ENCODE measurements around the gene CFAP61.

The CFAP61 gene

GRCh38 chr20:20036756-20037155, 15.6 kb upstream of the CFAP61 start:
- H3K4me3 ChIP-seq (ENCODE audit: low read depth, low read length), result no peak overlapping the region

- no peak overlapping the region for H3K4me3 ChIP-seq (ENCODE audit: low read depth, low read length)
Observed at GRCh38 chr20:20037960-20038359, 14.4 kb upstream of the CFAP61 start.

GRCh38 chr20:20038586-20038985, 13.7 kb upstream of the CFAP61 start:
- no peak overlapping the region for H3K4me3 ChIP-seq (ENCODE audit: low read depth, low read length)

GRCh38 chr20:20039752-20040387, 12.5 kb upstream of the CFAP61 start:
- no peak overlapping the region for H3K4me3 ChIP-seq (ENCODE audit: low read depth, low read length)

- H3K4me3 ChIP-seq (ENCODE audit: low read depth, low read length), result peak overlapping the region; percentile 98
Observed at GRCh38 chr20:20051767-20052073, 612 bp upstream of the CFAP61 start.

GRCh38 chr20:20060234-20060998, 8.1 kb downstream of the CFAP61 start:
- H3K4me3 ChIP-seq (ENCODE audit: low read depth, low read length), result no peak overlapping the region

GRCh38 chr20:20063941-20064702, 11.8 kb downstream of the CFAP61 start:
- no peak overlapping the region for H3K4me3 ChIP-seq (ENCODE audit: low read depth, low read length)

- no peak overlapping the region for H3K4me3 ChIP-seq (ENCODE audit: low read depth, low read length)
Observed at GRCh38 chr20:20065361-20065760, 13.0 kb downstream of the CFAP61 start.

GRCh38 chr20:20070871-20071726, 18.8 kb downstream of the CFAP61 start:
- H3K4me3 ChIP-seq (ENCODE audit: low read depth, low read length), result no peak overlapping the region

- no peak overlapping the region for H3K4me3 ChIP-seq (ENCODE audit: low read depth, low read length)
Observed at GRCh38 chr20:20073801-20074371, 21.6 kb downstream of the CFAP61 start.

GRCh38 chr20:20075032-20075431, 22.7 kb downstream of the CFAP61 start:
- no peak overlapping the region for H3K4me3 ChIP-seq (ENCODE audit: low read depth, low read length)

- H3K4me3 ChIP-seq (ENCODE audit: low read depth, low read length), result no peak overlapping the region
Observed at GRCh38 chr20:20076297-20077065, 24.1 kb downstream of the CFAP61 start.

- no peak overlapping the region for H3K4me3 ChIP-seq (ENCODE audit: low read depth, low read length)
Observed at GRCh38 chr20:20078041-20078440, 25.7 kb downstream of the CFAP61 start.

GRCh38 chr20:20079102-20079784, 26.9 kb downstream of the CFAP61 start:
- no peak overlapping the region for H3K4me3 ChIP-seq (ENCODE audit: low read depth, low read length)

GRCh38 chr20:20083807-20084206, 31.5 kb downstream of the CFAP61 start:
- H3K4me3 ChIP-seq (ENCODE audit: low read depth, low read length), result no peak overlapping the region

GRCh38 chr20:20084296-20084752, 32.0 kb downstream of the CFAP61 start:
- no peak overlapping the region for H3K4me3 ChIP-seq (ENCODE audit: low read depth, low read length)

GRCh38 chr20:20085071-20085470, 32.7 kb downstream of the CFAP61 start:
- no peak overlapping the region for H3K4me3 ChIP-seq (ENCODE audit: low read depth, low read length)

GRCh38 chr20:20085812-20086211, 33.5 kb downstream of the CFAP61 start:
- H3K4me3 ChIP-seq (ENCODE audit: low read depth, low read length), result no peak overlapping the region

GRCh38 chr20:20089018-20089417, 36.7 kb downstream of the CFAP61 start:
- H3K4me3 ChIP-seq (ENCODE audit: low read depth, low read length), result no peak overlapping the region
